CMK (cell line): Measurements from ENCODE around the gene TBC1D16.

Experiments used
- DNase-seq: peaks from one replicate; pipeline ENCODE4 v3.0.0-alpha.2; 2010; ENCODE audit warnings: low read depth

The TBC1D16 gene

DNA sequence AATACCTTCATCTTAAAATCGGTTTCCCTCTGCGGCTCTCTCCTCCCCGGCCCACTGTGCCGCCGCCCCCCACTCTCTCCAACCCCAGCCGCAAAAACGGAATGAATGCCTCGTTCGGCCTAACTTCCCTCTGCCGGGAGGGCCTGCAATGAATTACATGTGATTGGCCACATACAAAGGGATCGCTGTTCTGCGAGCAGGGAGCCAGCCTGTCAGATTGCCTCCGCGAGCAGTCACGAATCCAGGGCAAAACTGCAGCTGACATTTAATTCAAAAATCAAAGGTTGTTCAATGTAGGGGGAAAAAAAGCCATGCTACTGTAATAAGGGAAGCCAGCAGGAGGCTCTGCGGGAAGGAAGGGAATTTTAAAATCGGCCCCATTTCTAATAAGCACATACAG is 84.9 kb downstream of the TBC1D16 start:
- no peak for DNase-seq

- no peak for DNase-seq
Measured at GRCh38 chr17:79950306-79950705, 85.4 kb downstream of the TBC1D16 start.

GRCh38 chr17:79949656-79950209 is 85.9 kb downstream of the TBC1D16 start:
- no peak for DNase-seq

- DNase-seq = no peak
Measured at GRCh38 chr17:79948945-79949655, 86.6 kb downstream of the TBC1D16 start.

DNA sequence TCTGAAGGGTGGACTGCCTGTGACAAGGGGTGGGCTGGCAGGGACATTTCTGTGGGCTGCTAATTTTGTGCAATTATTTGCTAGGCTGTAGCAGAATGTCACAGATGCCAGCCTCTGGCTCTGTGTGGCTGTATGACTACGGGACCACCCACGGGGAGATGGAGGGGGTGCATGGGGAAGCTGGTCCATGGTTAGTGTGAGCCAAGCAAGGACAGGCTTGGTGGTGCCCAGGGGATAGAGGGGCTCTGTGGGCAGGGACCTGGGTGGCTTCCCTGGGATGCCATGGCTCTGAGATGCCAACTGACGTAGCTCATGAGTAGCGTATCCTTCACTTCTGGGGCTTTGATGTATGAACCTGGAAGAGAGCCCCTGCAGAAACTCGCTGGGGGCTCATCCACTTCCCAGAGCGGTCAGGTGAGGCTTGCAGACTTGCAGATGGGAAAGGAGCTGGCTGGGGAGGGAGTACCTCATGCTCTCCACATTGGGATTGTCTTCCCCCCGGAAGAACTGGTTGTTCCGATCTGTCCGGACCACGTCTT is 87.2 kb downstream of the TBC1D16 start:
- DNase-seq = no peak

DNA sequence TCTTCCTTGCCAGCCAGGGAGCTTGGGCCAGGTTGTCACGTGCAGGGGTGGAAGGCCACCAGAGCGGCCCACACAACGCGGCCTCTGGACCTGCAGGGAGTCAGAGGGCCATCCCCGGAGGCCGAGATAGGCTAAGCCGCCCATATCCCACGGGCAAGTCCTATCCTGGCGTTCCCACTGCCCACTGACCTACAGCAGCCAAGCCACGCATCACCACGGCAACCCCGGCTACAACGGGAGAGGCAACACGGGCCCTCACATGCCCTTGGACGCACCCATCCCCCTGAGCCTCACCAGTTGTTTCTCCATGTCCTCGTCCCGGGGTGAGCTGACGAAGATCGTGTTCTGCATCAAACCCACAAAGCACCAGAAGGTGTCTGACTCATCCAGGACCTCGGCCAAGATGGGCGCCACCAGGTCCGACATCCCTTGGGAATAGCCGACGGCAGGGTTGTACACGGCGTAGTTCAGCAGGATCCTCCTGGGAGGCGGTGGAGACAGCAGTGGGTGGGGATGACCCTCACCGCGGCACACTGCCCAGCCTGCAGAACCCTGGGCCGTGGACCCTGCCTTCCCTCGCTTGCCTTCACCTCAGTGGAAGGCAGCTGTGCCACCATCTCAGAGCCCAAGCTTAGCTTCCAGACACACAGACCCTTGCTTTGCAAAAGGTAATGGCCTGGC is 88.2 kb downstream of the TBC1D16 start:
- DNase-seq = no peak

DNA sequence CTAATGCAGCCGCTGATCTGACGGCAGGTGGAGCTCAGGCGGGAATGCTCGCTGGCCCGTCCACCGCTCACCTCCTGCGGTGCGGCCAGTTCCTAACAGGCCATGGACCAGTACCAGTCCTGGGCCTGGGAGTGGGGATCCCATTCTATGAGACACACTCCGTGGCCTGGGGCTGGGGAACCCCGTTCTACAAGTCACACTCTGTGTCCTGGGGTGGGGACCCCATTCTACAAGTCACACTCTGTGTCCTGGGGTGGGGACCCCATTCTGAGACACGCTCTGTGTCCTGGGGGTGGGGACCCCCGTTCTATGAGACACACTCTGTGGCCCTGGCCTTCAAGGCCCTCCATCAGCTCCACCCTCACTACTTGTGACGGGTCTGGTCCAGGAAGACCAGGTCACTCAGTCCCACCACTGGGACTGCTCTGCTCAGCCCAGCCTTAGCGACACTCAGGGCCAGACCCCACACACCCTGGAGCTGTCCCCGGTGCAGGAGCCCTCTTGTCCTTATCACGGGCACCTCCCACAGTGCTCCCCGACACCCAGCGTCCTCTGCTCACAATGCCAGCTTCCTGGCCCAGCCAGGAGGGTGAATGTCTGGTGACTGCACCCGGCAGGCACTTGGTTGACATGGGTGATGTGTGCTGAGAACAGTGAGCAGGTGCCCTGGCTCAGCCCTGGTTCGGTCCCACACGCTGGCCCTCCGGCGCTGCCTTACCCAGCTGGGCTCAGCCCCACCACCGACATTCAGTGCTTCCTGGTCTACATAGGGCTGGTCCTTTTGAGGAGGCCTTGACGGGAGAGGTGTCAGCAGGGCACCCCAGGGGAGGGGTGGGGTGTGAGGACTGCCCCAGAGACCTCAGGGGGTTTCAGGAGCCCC is 89.1 kb downstream of the TBC1D16 start:
- DNase-seq = no peak

- DNase-seq = no peak
Measured at GRCh38 chr17:79945591-79946255, 89.9 kb downstream of the TBC1D16 start.

GRCh38 chr17:79944821-79945391 is 90.8 kb downstream of the TBC1D16 start:
- DNase-seq = no peak

GRCh38 chr17:79944251-79944812 is 91.3 kb downstream of the TBC1D16 start:
- DNase-seq = no peak

GRCh38 chr17:79943347-79944241 is 92.1 kb downstream of the TBC1D16 start:
- no peak for DNase-seq

- DNase-seq = peak; percentile 49
Measured at GRCh38 chr17:79942591-79943346, 92.9 kb downstream of the TBC1D16 start.

DNA sequence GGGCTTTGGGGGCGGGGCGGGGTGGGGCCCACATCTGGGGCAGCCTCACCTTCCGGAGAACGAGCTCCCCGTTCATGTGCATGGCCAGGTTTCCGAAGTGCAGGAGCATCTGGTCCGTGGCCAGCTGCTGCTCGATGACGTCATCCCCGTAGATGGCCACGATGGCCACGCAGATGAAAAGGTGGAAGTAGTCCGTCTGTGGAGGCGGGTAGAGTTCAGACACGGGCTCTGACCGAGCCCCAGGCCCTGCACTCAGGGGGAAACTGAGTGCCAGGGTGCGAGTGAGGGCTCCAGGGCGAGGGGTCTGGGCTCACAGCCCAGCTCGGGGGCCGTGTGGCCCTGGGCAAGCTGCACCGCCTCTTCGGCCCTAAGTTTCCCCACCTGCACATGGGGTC is 93.7 kb downstream of the TBC1D16 start:
- DNase-seq = no peak

GRCh38 chr17:79941088-79942010 is 94.3 kb downstream of the TBC1D16 start:
- DNase-seq = no peak

DNA sequence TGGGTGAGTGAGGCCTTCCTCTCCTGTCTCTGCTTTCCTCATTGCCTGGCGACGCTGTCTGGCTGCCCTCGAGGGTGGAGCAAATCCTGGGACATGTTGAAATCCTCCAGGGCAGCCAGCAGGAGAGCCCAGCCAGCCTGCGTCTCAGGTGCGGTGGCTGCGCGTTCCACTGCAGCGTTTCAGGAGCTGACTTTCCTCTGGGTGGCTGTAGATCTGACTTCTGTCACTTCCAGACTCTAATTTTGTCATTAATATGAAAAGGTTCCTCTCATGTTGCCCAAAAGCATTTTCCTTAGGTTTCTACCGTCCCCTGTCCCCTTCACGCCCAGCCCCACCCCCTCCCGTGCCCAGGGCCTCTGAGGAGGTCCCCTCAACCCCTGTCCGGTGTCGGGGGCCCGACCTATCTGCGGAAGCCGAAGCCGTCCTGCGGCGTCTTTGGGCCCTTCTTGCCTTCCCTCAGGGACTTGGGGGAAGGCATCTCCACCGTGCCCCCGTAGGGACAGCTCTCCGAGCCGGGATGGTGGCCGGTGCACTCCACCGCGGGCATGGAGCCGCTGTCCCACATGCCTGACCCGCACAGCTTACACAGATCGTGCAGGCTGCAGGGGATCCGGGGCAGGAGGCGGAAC is 95.1 kb downstream of the TBC1D16 start:
- no peak for DNase-seq

GRCh38 chr17:79939755-79940458 is 95.8 kb downstream of the TBC1D16 start:
- DNase-seq = no peak

GRCh38 chr17:79939094-79939435 is 96.6 kb downstream of the TBC1D16 start:
- no peak for DNase-seq
